Measurements from ENCODE around the gene BCL2L11. TPM values are rescaled to one million over a fixed set of nuclear protein-coding genes. Genes with fewer than 3 reads are reported as not detected.

The BCL2L11 gene
- total and polyA plus RNA-seq, 9 of the 15 experiments (the other 6 are each of a cell fraction or from before 2014, with no cell fraction given) = 2.2 to 18.8 (median 5.0) TPM

DNA sequence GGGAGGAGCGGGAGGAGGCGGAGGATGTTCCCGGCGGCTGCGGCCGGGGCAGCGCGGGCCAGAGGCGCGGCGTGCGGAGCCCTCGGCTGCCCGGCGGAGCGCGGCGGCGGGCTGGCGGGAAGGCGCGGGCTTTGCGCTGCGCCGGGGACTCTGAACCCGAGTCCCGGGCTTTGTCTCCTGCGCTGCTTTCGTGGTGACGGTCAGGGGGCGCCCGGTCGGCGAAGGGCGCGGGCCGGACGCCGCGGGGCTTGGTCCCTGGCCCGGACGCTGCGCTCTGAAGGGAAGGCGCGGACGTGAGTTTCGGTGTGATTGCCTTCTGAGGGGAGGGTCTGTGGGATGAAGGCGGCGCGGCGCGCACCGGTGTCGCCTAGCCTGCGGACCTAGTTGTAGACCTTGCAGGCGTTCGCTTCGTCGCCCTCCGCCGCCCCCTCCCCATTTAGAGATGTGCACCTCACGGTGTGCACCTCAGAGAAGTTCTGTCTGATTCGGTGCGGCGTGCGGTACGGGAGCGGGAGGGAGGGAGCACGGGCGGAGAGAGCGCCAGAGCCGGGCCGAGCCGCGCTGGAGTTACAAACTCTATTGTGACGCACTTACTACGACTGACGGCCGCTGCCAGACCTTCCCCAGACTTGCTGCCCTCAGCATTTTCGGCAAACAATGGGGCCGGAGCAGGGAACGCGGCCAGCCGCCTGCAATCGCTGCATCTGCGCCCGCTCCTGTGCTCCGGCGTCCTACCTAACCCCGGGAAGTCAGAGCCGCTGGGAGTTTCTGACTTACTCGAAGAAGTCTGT lies 2.1 kb downstream of the BCL2L11 start (continued):
- TF ChIP-seq, protein P1, sequence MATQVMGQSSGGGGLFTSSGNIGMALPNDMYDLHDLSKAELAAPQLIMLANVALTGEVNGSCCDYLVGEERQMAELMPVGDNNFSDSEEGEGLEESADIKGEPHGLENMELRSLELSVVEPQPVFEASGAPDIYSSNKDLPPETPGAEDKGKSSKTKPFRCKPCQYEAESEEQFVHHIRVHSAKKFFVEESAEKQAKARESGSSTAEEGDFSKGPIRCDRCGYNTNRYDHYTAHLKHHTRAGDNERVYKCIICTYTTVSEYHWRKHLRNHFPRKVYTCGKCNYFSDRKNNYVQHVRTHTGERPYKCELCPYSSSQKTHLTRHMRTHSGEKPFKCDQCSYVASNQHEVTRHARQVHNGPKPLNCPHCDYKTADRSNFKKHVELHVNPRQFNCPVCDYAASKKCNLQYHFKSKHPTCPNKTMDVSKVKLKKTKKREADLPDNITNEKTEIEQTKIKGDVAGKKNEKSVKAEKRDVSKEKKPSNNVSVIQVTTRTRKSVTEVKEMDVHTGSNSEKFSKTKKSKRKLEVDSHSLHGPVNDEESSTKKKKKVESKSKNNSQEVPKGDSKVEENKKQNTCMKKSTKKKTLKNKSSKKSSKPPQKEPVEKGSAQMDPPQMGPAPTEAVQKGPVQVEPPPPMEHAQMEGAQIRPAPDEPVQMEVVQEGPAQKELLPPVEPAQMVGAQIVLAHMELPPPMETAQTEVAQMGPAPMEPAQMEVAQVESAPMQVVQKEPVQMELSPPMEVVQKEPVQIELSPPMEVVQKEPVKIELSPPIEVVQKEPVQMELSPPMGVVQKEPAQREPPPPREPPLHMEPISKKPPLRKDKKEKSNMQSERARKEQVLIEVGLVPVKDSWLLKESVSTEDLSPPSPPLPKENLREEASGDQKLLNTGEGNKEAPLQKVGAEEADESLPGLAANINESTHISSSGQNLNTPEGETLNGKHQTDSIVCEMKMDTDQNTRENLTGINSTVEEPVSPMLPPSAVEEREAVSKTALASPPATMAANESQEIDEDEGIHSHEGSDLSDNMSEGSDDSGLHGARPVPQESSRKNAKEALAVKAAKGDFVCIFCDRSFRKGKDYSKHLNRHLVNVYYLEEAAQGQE (IDR thresholded peaks at IDR 0.05; ENCODE audit: borderline replicate concordance) = no peak
- TF ChIP-seq, protein P1 (CRISPR knock-in tag; IDR thresholded peaks at IDR 0.05; ENCODE audit: low read depth) = 0 out of 2 replicates have a peak, but pooled peaks have one; percentile 39
- TF ChIP-seq ZBTB17 (CRISPR knock-in tag; IDR thresholded peaks at IDR 0.05) (0 out of 2 replicates have a peak, but pooled peaks have one; percentile 30), ZNF174 (CRISPR knock-in tag; IDR thresholded peaks at IDR 0.05) (no peak), TOE1 (IDR thresholded peaks at IDR 0.05; ENCODE audit: borderline replicate concordance) (peak; percentile 31; the same call in 1 of the 2 replicates), TOE1 (CRISPR knock-in tag; IDR thresholded peaks at IDR 0.05; ENCODE audit: borderline replicate concordance, low read depth) (no peak), PHF8 (IDR thresholded peaks at IDR 0.05; ENCODE audit: borderline replicate concordance, low read length) (peak; percentile 45; the same call in 1 of the 2 replicates)
- TF ChIP-seq, protein P2, sequence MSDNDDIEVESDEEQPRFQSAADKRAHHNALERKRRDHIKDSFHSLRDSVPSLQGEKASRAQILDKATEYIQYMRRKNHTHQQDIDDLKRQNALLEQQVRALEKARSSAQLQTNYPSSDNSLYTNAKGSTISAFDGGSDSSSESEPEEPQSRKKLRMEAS (CRISPR knock-in tag; IDR thresholded peaks at IDR 0.05) = peak; percentile 40; the same call in 1 of the 2 replicates
- TF ChIP-seq, protein P3, sequence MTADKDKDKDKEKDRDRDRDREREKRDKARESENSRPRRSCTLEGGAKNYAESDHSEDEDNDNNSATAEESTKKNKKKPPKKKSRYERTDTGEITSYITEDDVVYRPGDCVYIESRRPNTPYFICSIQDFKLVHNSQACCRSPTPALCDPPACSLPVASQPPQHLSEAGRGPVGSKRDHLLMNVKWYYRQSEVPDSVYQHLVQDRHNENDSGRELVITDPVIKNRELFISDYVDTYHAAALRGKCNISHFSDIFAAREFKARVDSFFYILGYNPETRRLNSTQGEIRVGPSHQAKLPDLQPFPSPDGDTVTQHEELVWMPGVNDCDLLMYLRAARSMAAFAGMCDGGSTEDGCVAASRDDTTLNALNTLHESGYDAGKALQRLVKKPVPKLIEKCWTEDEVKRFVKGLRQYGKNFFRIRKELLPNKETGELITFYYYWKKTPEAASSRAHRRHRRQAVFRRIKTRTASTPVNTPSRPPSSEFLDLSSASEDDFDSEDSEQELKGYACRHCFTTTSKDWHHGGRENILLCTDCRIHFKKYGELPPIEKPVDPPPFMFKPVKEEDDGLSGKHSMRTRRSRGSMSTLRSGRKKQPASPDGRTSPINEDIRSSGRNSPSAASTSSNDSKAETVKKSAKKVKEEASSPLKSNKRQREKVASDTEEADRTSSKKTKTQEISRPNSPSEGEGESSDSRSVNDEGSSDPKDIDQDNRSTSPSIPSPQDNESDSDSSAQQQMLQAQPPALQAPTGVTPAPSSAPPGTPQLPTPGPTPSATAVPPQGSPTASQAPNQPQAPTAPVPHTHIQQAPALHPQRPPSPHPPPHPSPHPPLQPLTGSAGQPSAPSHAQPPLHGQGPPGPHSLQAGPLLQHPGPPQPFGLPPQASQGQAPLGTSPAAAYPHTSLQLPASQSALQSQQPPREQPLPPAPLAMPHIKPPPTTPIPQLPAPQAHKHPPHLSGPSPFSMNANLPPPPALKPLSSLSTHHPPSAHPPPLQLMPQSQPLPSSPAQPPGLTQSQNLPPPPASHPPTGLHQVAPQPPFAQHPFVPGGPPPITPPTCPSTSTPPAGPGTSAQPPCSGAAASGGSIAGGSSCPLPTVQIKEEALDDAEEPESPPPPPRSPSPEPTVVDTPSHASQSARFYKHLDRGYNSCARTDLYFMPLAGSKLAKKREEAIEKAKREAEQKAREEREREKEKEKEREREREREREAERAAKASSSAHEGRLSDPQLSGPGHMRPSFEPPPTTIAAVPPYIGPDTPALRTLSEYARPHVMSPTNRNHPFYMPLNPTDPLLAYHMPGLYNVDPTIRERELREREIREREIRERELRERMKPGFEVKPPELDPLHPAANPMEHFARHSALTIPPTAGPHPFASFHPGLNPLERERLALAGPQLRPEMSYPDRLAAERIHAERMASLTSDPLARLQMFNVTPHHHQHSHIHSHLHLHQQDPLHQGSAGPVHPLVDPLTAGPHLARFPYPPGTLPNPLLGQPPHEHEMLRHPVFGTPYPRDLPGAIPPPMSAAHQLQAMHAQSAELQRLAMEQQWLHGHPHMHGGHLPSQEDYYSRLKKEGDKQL (CRISPR knock-in tag; IDR thresholded peaks at IDR 0.05; ENCODE audit: borderline replicate concordance) = no peak
- TF ChIP-seq, protein P4, sequence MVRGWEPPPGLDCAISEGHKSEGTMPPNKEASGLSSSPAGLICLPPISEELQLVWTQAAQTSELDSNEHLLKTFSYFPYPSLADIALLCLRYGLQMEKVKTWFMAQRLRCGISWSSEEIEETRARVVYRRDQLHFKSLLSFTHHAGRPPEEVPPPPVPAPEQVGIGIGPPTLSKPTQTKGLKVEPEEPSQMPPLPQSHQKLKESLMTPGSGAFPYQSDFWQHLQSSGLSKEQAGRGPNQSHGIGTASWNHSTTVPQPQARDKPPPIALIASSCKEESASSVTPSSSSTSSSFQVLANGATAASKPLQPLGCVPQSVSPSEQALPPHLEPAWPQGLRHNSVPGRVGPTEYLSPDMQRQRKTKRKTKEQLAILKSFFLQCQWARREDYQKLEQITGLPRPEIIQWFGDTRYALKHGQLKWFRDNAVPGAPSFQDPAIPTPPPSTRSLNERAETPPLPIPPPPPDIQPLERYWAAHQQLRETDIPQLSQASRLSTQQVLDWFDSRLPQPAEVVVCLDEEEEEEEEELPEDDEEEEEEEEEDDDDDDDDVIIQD (CRISPR knock-in tag; IDR thresholded peaks at IDR 0.05) = peak; percentile 64; the same call in 1 of the 2 replicates
